T-helper 2 cell treated with Interferon-gamma antibody and Interleukin-4, amounts not matched to agents 100 ng/mL and 5 ng/mL, for 36 hours (primary cell): Measurements from ENCODE around the gene MCM8. TPM values are rescaled to one million over a fixed set of nuclear protein-coding genes. Genes with fewer than 3 reads are reported as not detected.
"Not testable (repeated sequence)": the region's sequence is repeated elsewhere in the genome, so short reads cannot be mapped to it uniquely, and the experiment has no call there.

ENCODE experiments used
- intact Hi-C: fragments of 100-400 bp; cut with micrococcal nuclease; formaldehyde crosslinking; loops from one replicate; pipeline ENCODE4 v1.15.1; 2023
- total RNA-seq: library from RNA; stranded (reverse); gene quantifications from 2 replicates; pipeline ENCODE4 v1.2.3, GENCODE V29; 2022

The MCM8 gene
- total RNA-seq, 1 donor from 2014 or later: 34.3 TPM

DNA sequence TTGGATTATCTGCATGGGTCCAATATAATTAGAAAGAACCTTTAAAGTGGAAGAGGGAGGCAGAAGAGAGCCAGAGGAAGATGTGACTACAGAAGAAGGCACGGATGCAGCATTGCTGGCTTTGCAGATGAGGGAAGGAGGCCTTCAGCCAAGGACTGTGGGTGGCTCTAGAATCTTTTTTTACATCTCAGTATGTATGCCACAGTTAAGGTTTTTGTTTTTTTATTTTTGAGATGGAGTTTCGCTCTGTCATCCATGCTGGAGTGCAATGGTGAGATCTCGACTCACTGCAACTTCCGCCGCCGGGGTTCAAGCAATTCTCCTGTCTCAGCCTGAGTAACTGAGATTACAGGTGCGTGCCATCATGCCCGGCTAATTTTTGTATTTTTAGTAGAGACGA lies 49.3 kb downstream of the MCM8 start:
- intact Hi-C loops: no loop called here

DNA sequence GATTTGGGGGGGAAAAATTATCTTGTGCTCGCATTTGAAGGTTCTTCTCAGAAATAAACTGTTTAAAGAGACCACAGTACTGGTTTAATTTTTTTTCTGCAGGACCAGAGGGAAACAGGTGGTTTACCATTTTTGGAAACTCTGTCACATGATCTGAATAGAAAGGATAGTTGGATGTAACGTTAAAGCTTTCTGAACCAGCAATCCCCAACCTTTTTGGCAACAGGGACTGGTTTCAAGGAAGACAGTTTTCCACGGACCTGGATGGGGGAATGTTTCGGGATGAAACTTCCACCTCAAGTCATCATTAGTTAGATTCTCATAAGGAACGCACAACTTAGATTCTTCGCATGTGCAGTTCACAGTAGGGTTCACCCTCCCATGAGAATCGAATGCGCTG lies 50.4 kb downstream of the MCM8 start:
- intact Hi-C loops: no loop called here

DNA sequence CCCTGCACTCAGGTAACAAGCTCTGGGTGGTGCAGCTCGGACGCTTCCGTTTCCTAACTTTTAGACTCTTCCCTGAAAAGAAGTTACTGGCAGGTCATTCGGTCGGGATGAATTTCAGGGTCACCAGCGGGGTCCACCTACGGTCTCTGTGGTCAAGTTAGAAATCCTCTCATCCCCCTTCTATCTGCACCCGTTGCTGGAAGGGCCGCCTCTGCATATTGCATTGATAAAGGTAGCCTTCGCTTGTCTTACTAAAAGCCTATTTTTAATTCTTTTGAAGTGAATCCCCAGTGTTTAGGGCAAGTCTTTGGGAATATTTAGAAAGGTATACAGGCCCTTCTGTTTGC lies 56.1 kb downstream of the MCM8 start:
- intact Hi-C loops: no loop called here

DNA sequence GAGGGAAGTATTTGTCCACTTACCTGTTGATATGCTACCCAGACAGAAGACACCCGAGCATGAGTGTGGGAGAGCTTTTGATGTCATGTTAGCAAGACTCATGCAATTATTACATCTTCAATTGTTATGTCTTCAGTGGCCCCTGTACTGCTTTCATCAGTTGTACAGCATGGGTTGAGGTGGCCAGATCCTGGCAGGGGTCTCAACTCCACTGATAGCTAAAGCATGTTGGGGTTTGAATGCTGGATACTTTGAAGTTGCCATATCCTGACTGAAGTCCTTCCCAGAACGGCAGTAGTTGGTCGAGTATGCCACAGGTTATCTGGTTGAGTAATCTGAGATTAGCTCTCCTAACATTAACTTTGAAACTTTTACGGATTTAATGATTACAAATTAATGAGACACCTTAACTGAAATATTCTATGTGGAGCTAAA lies 56.7 kb downstream of the MCM8 start:
- intact Hi-C loops: no loop called here

DNA sequence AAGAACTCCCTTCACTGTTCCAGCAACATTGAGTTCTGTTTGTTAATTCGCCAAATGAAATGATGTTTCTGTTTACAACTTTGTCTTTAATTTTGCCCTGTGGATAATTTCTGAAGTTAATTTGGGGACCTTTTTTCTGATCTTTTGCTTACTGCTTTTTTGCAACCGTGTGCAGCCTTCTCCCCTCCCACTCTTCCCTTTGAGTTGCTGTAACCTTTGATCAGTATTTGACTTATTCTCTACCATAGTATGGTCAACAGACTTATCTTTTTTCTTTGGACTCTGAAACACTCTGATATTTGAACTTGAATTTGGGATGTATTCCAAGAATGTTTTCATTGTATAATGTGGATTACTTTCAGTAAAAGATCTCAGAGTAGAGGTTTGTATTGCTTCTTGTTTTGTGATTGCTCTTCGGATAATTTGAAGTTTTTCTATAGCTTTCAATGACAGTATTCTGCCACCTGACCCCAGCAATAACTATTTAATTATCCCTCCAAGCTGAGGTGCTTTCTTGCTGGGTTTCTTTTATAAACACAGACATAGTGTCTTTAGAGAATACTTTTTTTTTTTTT lies 57.2 kb downstream of the MCM8 start:
- intact Hi-C loops: no loop called here

DNA sequence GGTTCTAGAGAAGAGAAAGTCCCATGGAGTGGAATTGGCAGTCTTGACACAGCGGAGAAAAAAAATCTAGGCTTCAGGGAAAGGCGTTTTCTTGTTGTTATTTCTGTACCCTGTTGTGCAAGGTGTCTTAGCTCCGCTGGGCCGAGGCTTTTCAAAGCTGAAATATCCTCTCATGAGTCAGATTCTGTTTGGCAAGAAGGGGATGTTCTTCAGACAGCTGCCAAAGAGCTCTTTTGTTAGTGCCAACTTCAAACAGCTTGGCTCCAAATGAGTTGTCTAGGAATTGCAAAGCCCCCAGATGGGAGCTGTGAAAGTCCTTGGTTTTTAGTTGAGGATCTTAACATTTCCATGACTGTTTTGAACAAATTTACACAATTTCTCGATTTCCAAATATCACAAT lies 57.8 kb downstream of the MCM8 start:
- intact Hi-C loops: no loop called here

DNA sequence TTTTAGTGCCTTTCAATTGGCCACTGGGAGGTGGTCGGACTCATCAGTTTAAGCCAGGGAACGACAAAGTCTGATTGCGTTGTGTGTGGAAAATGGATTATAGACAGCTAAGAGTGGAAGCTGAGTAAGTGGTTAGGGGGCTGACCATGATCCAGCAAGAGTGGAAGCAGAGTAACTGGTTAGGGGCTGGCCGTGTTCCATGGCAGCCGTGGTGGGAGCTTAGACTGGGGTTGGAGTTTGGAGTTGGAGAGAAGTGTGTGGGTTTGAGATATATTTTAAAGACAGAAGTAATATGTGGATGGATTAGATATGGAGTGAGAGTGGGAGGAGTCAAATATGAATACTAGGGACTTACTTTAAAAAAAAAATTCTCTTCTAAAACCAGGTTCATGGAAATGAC lies 61.7 kb downstream of the MCM8 start:
- intact Hi-C loops: no loop called here

DNA sequence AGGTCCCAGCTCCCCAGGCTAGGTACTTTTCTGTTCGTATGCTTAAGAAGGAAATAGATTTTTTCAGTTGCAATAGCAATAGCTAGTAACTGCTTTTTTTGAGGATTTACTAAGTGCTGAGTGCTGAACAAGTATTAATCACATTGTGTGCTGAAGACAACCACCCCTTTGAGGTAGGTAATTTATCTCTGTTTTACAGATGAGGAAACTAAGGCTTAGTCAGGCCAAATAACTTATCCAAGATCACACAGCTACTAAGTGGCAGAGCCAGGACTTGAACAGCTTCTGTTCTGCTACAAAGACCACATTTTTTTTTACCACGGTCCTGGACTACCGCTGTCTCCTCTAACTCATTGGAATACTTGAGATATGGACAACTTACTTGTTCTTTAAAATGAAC lies 63.6 kb downstream of the MCM8 start:
- intact Hi-C loops: no loop called here

DNA sequence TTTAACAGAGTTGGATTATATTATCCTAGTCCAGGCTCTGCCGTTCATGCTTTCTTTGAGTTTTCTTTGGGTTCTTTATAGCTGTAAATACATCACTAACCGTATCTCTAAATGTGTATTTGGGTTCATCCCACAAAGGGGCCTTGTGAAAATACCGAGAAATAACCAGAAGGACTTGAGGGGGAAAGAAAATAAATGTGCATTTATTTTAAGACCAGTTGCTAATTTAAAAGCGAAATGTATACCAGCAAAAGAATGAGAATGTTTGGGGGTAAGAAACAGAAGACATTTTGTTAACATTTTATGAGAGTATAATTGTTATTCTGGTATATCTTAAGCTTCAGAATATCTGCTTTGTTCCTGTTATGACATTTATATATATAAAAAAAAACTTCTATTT lies 64.5 kb downstream of the MCM8 start:
- intact Hi-C loops: no loop called here

DNA sequence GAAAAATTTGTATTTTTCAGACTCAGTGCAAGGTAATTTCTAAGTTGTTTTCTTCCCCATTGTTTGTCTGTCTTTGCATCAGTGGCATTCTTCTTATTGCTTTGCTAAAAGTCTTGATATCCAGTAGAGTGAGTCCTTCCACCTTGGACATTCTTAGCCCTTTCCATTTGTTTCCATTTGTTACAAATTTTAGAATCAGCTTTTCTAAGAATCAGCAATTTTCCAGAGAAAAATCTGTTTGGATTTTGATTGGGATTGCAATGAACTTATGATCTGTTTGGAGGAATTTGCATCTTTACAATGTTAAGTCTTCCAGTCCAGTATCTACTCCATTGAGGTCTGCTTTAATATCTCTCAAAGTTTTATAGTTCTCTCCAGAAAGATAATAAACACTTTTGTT lies 67.0 kb downstream of the MCM8 start:
- intact Hi-C loops: no loop called here

DNA sequence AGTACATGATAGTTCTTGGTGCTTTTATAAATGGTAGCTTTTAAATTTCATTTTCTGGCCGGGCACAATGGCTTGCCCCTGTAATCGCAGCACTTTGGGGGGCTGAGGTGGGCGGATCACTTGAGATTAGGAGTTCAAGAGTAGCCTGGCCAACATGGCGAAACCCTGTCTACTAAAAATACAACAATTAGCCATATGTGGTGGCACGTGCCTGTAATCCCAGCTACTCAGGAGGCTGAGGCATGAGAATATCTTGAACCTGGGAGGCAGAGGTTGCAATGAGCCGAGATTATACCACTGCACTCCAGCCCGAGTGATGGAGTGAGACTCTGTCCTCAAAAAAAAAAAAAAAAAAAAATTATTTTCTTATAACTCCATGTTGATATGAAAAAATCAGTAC lies 67.4 kb downstream of the MCM8 start:
- intact Hi-C loops: no loop called here

DNA sequence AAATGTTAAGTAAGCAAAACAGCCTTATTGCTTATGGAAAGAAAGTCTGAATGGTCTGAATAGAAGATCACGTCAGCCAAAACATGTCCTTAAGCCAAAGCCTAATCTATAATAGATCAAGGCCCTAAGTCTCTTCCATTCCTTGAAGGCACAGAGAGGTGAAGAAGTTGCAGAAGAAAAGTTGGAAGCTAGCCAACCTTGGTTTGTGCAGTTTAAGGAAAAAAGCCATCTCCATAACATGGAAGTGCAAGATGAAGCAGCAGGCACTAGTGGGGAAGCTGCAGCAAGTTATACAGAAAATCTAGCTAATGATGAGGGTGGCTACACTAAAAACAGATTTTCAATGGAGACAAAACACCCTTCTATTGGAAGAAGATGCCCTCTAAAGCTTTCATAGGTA lies 74.3 kb downstream of the MCM8 start:
- intact Hi-C loops: no loop called here

DNA sequence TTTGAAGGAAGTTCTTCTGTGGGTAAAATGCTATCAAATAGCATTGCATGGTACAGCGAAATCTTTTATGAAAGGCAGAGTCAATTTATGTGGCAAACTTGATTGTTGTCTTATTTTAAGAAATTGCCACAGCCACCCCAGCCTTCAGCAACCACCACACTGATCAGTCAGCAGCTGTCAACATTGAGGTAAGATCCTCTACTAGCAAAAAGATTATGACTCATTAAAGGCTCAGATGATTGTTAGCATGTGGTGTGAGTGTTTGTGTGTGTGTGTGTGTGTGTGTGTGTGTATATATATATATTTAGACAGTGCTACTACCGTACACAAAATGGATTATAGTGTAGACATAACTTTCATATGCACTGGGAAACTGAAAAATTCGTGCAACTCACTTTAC lies 75.6 kb downstream of the MCM8 start:
- intact Hi-C loops: no loop called here

DNA sequence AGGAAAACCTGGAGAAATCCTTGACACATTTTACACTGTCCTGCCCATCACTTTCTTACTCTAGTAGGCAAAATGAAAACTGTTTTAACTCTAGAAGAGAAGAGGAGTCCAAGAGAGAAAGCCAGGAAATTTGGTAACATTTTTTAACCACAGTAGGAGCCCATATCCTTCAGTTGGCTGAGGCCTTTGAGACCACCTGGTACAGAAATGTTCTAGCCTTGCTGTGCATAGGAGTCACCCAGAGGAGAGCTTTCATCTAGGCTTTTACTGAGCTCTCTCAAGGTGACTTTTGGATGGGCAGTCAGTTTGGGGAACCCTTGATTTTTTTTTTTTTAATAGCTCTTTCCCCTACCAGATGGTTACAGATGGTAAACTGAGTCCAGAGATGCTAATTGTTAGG lies 78.4 kb downstream of the MCM8 start:
- intact Hi-C loops: no loop called here

DNA sequence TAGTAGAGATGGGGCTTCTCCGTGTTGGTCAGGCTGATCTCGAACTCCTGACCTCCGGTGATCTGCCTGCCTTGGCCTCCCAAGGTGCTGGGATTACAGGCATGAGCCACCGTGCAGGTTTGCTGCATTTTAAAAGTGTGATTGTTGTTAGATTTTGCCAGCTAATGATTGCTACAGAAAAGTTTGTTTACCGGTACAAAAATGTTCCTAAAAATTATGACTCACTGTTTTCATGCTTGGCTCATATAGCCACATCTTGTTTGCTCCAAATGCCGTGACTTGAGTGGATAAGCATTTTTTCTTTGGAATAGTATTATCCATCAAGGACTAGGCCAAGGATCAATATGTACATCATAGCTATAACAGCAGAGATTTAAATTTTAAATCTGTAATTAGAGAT lies 79.1 kb downstream of the MCM8 start:
- intact Hi-C loops: no loop called here

DNA sequence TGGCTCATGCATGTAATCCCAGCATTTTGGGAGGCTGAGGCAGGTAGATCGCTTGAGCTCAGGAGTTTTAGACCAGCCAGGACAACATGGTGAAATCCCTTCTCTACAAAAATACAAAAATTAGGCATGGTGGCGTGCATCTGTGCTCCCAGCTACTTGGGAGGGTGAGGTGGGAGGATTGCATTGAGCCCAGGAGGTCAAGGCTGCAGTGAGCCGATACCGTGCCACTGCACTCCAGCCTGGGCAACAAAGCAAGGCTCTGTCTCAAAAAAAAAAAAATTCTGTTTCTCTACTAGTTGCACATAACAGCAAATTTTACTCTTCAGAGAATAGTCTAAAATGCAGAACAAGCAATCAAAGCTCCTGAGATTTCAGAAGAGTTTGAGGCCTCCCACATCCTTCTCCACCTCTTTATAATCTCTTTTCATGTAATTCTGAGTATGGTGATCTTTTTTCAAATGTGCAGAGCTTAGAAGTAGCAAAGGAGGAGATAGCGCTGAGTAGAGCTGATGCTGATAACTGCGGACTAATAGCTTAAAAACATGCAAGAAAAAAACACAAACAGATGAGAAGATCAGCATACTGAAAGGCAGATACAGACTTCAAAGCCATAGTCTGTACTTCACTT lies 80.1 kb downstream of the MCM8 start:
- intact Hi-C loops: no loop called here

DNA sequence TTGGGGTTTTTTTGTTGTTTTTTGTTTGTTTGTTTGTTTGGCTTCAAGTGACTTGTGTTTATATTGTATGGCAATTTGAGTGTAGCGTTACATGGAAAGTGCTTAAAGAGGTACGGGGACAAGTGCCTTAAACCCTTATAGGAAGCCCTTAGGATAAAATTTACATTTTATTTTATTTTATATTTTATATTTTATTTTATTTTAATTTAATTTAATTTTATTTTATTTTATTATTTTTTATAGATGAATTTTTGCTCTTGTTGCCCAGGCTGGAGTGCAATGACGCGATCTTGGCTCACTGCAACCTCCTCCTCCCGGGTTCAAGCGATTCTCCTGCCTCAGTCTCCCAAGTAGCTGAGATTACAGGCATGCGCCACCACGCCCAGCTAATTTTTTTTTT lies 82.5 kb downstream of the MCM8 start:
- intact Hi-C loops: not testable (repeated sequence)

DNA sequence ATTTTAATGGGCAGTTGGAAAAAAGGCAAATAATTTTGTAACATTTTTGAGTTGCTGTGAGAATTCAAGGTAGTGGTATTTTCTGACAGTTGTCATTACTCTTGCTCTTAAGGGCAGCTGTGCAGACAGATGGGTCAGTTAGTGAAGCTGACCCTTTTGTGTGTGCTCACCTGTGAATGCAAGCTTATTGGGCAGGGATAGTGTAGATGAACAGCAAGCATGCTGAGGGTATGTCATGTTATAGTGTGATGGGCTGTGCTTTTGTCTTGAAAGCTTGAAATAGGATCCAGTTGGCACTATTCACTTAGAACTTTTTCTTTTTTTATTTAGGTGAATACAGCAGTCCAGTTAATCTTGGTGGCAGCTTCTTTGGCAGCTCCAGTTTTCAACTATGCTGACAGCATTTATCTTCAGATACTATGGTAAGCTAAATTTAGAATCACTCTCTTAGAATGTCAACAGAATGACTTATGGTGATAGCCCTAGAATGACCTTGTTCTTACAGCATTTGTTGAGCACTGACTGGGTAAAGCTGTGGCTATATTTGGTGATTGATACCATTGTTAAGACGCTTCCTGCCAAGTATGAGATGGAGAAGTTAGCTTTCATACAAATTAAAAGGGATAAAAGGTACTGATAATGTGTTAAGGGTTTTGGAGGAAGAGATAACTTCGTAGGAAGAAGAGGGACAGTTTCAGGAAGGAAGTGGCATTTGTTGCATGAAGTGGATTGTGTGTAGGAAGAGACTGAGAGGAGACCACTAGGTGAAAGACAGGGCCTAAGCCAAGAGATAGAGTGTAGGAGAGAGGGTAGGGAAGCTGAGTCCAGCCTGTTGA lies 83.9 kb downstream of the MCM8 start:
- intact Hi-C loops: no loop called here

DNA sequence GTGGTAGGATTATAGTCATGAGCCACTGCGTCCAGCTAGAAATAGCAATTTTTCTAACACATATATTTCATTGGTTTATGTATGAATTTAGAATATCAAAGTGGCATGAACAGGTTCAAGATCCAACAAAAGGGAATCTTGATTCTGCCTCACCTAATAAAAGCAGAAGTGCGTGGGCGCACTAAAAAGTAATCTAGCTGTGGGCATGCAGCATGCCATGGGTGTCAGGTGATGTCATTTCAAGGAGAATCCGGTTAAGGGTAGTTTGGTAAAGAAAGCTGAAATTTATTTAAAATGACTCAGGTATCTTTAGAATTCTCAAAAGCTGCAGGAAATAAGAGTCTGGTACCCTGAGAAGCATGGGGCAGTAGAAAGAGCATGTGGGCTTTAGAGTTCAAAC lies 85.8 kb downstream of the MCM8 start:
- intact Hi-C loops: no loop called here

DNA sequence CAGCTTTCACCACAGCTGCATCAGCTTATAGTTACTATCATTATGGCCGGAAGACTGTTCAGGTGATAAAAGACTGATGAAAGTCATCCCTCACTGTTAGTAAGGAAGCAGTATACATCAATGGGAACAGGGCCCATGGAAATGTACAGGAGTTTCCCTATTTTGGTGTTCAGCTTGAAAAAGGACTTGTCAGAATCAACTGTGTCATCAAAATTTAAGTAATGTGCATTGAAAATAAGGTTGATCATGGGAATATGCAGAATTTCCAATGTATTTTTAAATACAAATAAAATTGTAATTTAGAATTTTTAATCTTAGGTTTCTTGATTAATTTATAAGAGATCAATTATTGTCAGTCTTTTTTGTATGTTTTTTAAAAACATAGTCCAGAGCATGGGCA lies 86.6 kb downstream of the MCM8 start:
- intact Hi-C loops: no loop called here

DNA sequence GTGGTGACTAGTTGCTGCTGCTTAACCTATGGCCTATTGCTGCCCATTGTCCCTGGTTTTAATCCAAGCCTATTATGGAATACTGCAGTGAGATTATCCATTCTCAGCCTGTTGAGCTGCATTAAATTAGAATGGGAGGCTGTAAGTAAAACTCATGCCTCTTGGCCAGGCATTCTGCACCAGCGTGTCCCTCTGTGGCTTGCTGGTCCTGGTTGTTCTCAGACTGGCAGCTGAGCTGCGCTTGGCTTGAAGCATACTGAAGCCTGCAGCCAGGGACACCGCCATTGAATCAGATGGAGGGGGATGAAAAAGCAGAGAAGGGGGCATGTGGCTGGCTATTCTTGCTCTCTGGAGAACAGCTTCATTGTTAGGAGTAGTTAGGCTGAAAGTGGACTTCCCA lies 87.8 kb downstream of the MCM8 start:
- intact Hi-C loops: no loop called here

DNA sequence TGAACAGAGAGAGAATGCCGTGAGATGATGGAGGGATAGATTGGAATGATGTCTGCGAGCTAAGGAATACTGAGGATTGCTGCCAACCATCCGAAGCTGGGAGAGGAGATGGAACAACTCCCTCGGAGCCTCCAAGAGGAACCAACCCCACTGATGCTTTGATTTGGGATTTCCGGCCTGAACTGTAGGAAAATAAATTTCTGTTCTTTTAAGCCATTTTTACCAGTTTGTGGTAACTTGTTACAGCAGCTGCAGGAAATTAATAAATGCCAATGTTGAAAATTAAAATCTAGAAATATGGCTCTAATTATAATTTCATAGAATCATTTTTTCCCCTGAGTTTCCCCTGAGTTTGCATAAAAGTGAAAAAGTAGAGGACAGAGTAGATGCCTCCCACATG lies 89.3 kb downstream of the MCM8 start:
- intact Hi-C loops: no loop called here

DNA sequence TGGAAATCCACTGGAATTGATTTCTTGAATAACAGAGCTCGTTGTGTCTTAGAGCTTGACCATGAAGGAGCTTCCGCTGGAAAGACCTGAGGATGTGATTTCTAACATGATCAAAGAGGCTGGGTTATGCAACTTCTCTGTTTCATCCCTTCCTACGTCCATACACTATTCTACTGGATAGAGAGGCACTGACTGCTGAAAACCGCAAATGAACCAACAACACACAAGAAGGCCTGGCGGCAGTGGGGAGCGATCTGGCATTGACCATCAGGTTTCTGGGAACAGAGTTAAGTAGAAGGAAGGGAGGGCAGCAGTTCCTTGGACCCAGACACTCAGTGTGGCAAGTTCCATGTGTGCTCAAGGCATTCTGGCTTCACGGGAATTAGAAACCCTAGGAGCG lies 90.1 kb downstream of the MCM8 start:
- intact Hi-C loops: no loop called here
